ENCODE measurements around the gene SPEM3. TPM values are rescaled to one million over a fixed set of nuclear protein-coding genes. Genes with fewer than 3 reads are reported as not detected.

Gene SPEM3
- total RNA-seq, 1 donor from 2014 or later: not detected

GRCh38 chr17:7439462-7440112 lies 10.9 kb downstream of the SPEM3 start, which contains the start of gene FGF11:
FGF11 (plus strand) TSS chr17:7439512; CDS start chr17:7439621, 109 bp downstream.
- H3K27me3 ChIP-seq (ENCODE audit: control insufficient read depth, insufficient read depth, low read length): no peaks in the 10 kb centered on the region
- TF ChIP-seq CTCF (IDR thresholded peaks at IDR 0.05; ENCODE audit: insufficient read depth, low read length, severe bottlenecking): no peak
- DNase-seq (ENCODE audit: low read depth) (no peak), FAIRE-seq (no peak)
- peaks cover 2% of the 10 kb centered on the region for H3K36me3 ChIP-seq (ENCODE audit: control insufficient read depth, insufficient read depth, low read length)
- peak within 1 kb of the TSS; percentile 57 for H3K4me3 ChIP-seq (ENCODE audit: low read depth, low read length)

GRCh38 chr17:7440113-7440833 lies 11.6 kb downstream of the SPEM3 start:
- DNase-seq (ENCODE audit: low read depth): peak; percentile 25
- no peak for TF ChIP-seq CTCF (IDR thresholded peaks at IDR 0.05; ENCODE audit: insufficient read depth, low read length, severe bottlenecking)
- Histone ChIP-seq H3K36me3 (ENCODE audit: control insufficient read depth, insufficient read depth, low read length) (peaks cover 2% of the 10 kb centered on the region), H3K27me3 (ENCODE audit: control insufficient read depth, insufficient read depth, low read length) (no peaks in the 10 kb centered on the region), H3K4me3 (ENCODE audit: low read depth, low read length) (peak overlapping the region; percentile 57)
- no peak for FAIRE-seq

GRCh38 chr17:7440834-7441195 lies 12.2 kb downstream of the SPEM3 start:
- FAIRE-seq (no peak), DNase-seq (ENCODE audit: low read depth) (peak; percentile 25)
- Histone ChIP-seq H3K36me3 (ENCODE audit: control insufficient read depth, insufficient read depth, low read length) (peaks cover 2% of the 10 kb centered on the region), H3K27me3 (ENCODE audit: control insufficient read depth, insufficient read depth, low read length) (no peaks in the 10 kb centered on the region), H3K4me3 (ENCODE audit: low read depth, low read length) (peak overlapping the region; percentile 57)
- no peak for TF ChIP-seq CTCF (IDR thresholded peaks at IDR 0.05; ENCODE audit: insufficient read depth, low read length, severe bottlenecking)

GRCh38 chr17:7441266-7441665 lies 12.6 kb downstream of the SPEM3 start:
- no peaks in the 10 kb centered on the region for H3K27me3 ChIP-seq (ENCODE audit: control insufficient read depth, insufficient read depth, low read length)
- no peak for TF ChIP-seq CTCF (IDR thresholded peaks at IDR 0.05; ENCODE audit: insufficient read depth, low read length, severe bottlenecking)
- FAIRE-seq (no peak), DNase-seq (ENCODE audit: low read depth) (no peak)
- no peak overlapping the region for H3K4me3 ChIP-seq (ENCODE audit: low read depth, low read length)
- peaks cover 2% of the 10 kb centered on the region for H3K36me3 ChIP-seq (ENCODE audit: control insufficient read depth, insufficient read depth, low read length)

- Histone ChIP-seq H3K27me3 (ENCODE audit: control insufficient read depth, insufficient read depth, low read length) (no peaks in the 10 kb centered on the region), H3K4me3 (ENCODE audit: low read depth, low read length) (no peak overlapping the region), H3K36me3 (ENCODE audit: control insufficient read depth, insufficient read depth, low read length) (peaks cover 2% of the 10 kb centered on the region)
- DNase-seq (ENCODE audit: low read depth) (no peak), FAIRE-seq (no peak)
- TF ChIP-seq CTCF (IDR thresholded peaks at IDR 0.05; ENCODE audit: insufficient read depth, low read length, severe bottlenecking): no peak
These were observed 13.5 kb downstream of the SPEM3 start for GRCh38 chr17:7442142-7442541.

Data from bronchial epithelial cell (primary cell).